Right lung (tissue), 5 donors: ENCODE measurements around the gene VAT1L. TPM values are rescaled to one million over a fixed set of nuclear protein-coding genes. Genes with fewer than 3 reads are reported as not detected.

Experiments
- DNase-seq, 2 donors: peaks; one replicate each; pipeline ENCODE4 v3.0.0-alpha.2; 2013
- polyA plus RNA-seq, 5 donors: library from polyadenylated mRNA; unstranded; fragments of 120-200 nt; gene quantifications; one replicate each; pipeline versions ENCODE4 v1.2.1 to v1.2.3, GENCODE V29; 2013; ENCODE audit warnings: inconsistent platforms in 1 of 5, low replicate concordance in 1 of 5; ENCODE audit not compliant: insufficient read length in 5 of 5, insufficient read depth in 1 of 5

Gene VAT1L
- polyA plus RNA-seq, 5 donors, result 5.4 to 10.2 (median 7.4) TPM

DNA sequence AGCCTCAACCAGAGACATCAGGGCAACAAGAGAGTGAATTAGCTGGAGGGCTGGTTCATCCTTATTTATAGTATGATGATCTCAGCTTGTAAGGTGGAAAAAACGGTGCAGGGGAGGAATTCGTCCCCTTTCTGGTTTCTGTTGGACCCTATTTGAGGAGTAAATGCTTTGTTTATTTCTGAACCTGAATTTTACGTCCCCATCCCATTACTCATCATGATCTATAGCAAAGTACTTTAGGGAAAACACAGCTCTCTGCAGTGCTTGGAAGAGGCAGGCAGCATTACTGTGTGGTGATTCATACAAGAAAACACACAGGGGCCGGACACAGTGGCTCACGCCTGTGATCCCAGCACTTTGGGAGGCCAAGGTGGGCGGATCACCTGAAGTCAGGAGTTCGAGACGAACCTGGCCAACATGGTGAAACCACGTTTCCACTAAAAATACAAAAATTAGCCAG lies 8.0 kb upstream of the VAT1L start:
- DNase-seq, result no peak

DNA sequence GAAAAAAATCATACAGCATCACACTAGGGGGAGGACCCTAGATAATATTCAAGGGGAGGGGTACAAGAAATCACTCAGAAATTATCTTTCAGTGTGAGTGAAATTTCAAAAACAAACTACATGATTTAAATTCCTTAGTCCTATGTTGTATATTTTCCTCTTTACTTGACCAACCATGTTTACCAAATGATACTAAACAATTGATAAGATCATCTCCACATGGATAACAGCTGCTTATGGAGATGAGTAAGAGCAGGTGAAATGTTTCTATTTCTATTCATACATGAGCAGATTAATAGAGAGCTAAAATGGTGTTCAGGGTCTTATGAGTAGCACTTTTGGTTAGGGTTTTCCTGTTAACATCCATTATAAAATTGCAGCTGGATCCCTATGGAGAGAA lies 7.3 kb upstream of the VAT1L start:
- DNase-seq, result no peak

GRCh38 chr16:77782694-77783093 lies 5.7 kb upstream of the VAT1L start:
- DNase-seq, result no peak

DNA sequence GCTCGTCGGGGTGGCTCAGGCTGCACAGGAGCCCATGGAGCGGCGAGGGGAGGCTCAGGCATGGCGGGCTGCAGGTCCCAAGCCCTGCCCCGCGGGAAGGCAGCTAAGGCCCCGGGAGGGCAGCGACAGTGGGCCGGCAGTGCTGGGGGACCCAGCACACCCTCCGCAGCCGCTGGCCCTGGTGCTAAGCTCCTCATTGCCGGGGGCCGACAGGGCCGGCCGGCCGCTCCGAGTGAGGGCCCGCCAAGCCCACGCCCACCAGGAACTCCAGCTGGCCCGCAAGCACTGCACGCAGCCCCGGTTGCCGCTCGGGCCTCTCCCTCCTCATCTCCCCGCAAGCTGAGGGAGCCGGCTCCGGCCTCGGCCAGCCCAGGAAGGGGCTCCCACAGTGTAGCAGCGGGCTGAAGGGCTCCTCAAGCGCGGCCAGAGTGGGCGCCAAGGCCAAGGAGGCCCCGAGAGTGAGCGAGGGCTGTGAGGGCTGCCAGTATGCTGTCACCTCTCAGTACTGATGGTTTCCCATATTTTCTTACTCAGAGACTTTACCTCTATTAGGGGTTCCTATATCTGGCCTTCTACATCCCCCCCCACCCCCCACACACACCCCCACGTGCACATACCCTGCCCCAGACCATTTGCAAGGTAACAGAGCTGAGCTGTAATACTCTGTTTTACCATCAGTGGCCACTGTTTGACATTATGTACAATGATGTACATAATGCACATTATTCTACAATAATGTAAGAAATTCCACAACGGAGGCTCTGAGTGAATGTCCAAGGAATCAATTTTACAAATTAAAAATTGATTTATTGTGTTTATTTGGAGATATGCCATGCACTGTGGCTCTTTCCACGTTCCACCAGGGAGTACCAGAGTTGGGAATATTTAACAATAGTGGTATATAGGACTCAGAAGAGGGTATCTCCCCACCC lies 3.7 kb upstream of the VAT1L start:
- DNase-seq, result no peak

DNA sequence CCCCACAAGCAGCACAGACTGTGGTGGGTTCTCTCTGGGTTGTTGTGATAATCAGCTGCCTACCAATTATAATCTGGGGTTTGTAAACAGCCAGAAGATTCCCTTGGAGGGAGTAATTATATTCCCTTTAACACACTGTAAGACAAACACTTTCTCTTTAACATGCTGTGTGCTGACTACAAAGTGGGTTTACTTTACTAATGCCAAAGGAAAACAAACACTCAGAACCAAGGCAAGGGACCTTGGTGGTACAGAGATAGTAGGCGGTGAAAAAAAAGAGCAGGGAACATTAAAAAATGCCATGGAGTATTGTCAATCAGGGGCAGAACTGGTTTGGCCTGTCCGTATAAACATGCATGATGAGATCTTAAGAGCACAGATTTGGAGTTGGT lies 3.0 kb upstream of the VAT1L start:
- no peak for DNase-seq

DNA sequence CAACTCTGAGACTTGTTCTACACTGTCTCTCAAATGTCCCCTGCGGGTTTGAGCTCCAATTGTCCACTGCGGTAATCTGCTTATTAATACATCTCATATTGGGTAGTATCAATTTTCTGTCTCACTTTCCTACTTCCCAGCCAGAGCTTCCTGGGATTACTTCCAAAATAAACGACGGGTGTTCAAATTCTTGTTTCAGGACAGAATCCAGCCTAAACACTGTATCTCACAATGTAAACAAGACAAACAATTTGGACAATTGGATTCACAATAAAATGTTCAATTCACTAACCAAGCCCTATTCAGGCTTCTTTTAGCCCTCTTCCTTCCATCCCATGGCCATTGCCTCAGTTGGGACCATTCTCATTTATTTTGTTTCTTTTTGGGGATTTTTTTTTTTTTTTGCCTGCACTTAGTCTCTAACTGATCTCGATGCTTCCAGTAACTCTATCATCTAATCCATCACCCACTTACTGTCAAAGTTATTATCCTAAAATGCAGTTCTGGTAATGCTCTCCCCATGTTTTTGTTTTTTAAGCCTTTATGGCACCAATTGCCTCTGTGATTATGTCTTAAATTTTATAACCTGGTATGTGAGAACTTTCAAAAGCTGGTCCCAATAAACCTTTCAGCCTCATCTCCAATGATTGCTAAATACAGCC lies 2.0 kb upstream of the VAT1L start:
- DNase-seq, result no peak

DNA sequence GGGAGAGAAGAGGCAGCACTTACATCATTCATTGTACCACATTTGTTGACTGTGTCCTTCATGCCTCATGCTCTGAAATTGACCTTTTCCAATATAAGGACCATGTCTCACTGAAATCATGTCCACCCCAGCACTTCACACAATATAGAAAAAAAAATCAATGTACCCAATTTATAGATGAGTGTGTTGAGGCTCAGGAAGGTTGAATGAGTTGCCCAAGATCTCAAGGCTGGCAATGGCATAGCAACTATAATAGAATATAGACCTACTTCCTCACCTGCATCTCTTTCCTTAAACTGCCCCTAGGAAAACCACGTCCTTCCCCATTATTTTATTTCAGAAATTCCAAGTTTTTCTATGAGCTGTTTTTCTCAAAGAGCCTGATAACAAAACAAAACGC lies 912 bp upstream of the VAT1L start:
- no peak for DNase-seq

- no peak for DNase-seq
These were observed 983 bp downstream of the VAT1L start for GRCh38 chr16:77789085-77790008.

DNA sequence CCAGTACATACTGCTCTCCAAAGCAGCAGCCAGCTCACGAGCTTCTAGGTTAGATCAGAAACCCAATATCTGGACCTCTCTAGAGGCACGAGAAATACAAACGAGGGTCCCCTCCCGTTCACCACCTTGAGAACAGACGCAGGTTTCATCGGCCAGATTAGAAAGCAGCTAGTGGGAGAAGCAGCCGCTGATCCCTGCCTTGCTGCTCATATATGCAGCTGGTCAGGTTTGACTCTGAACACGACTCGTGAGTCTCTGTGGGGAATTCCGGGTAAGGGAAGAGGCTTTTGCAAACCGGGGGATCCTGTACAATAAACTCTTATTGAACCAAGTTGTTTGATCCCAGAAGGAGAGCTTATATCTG lies 1.6 kb downstream of the VAT1L start:
- no peak for DNase-seq

DNA sequence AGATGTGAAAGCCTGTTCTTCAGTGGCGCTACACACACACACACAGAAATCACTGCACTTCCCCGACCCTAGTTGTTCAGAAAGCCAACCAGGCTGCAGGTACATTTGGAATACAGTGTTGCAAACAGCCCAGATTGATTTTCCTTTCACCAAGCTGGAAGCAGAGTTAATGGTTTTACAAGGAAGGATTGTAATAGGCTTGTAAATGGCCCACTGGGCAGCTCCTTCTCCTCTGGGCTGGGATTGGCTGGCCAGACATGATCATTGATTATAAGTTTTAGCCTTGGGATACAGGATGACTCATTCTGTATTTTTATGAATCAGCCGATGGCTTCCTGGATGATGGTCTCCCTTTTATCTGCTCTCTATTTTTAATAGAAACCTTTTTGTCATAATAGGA lies 2.5 kb downstream of the VAT1L start:
- no peak for DNase-seq

GRCh38 chr16:77793417-77793816 lies 5.1 kb downstream of the VAT1L start:
- no peak for DNase-seq

DNA sequence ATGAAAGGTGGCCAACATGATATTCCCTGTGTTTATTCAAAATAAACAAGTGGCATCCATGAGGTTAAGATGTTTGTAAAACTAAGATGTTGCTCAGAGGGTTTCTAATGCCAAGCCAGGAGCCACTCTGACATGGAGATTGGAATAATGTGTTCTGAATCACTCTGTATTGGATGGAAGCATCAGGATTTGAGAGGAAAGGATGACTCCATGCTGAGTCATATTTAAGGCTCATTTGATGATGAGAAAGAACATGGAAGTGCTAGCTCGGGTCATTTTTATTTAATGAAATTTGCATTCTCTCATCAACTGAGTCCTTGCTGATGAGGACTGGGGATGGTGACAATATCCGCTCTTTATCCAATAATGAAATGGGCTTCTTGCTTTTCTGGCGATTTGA lies 6.2 kb downstream of the VAT1L start:
- no peak for DNase-seq

DNA sequence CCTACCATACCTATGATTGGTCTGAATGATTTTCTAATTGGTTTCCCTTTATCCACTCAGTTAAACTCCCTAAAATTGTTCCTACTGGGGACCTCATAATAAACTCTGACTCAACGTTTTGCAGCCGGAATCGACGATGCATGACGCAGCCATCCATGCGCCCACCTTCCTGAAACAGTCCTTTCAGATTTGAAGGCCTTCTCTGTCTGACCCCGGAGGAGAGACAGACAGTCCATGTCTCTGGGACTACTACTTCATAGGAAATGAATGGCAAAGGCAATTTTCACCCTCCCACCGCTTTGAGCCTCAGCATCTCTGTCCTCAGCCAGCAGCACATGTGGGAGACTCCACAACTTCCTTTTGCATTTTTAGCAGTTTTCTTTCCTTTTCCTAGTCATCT lies 13.5 kb downstream of the VAT1L start:
- no peak for DNase-seq

DNA sequence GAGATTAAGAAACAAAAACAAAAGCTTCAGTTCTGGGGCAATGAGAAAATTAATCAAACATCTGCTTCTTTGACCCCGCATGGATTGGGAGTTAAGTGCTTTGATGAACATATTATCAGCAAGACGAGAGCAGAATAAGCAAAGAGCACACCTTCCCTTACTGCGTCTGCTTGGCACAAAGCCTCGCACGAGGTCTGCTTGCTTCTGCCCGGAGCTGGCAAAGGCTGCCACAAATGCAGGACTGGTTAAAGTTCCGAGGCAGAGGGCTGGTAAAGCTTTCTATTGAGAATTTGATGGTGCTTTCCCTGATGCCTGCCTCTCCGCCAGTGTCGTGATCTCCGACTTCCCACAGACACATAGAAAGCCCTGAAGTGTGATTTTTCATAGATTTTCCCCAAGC lies 17.0 kb downstream of the VAT1L start:
- no peak for DNase-seq

- no peak for DNase-seq
These were observed 18.7 kb downstream of the VAT1L start for GRCh38 chr16:77807021-77807420.

DNA sequence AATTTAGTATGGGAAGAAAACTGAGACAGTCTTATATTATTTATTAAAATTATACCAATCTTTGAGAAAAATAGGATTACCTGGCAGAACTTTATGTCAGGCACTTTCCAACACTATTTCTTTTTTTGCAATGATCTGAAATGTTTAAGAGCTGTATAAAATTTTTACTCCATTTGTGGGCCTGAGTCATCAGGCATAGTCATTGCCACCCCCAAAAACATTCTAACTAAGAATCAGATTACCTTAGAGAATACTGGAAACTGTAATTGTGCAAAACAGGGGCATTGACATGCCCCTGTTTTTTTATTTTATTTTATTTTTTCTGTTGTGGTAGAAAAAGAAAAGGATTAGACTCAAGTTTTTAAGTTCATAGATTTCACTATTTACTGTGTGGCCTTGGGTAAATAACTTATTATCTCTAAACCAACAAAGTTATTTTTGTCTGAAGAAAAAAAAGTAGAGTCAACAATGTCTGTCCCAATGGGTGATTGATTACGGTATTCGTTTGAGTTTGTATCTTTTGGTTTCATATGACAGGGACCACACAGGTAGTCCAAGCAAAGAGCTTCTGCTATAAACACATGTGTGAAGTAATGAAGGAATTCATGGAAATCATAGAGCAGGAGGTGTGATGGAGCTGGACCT lies 24.6 kb downstream of the VAT1L start:
- DNase-seq, result no peak

DNA sequence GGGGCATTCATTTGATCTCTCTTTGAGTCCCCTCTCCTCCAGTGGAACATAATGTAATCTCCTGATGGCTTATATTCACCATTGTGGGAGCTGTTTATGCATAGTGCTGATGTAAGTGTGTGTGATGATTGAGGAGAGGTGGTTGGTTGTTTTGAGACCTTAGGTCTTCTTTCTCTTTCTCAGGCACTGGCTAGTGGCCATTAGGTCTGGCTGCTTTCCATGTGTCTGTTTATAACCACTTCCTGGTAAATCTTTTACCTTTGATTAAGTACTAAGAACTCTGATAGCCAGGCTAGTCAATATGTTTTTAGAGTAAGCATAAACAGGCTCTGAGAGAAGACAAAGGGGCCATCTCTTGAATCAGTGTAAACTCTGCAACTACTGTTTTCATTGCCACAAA lies 27.9 kb downstream of the VAT1L start:
- no peak for DNase-seq

DNA sequence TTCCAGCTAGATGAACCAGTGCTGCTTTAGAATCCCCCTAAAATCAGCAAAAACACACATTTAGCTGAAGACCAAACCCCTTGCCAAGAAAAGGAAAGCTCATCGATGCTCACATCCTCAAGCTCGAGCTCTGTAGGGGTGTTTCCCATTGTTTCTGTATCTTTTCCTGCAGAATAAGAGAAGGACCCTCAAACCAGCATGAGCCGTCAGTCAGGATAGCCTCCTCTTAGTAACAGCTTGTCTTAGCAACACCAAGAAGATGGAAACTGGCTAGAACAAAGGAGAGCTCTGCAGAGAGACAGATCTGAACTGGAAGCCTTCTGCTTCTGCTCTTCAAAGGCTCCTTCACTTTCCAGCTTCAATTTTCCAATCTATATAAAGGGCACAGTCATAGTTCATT lies 32.0 kb downstream of the VAT1L start:
- no peak for DNase-seq

DNA sequence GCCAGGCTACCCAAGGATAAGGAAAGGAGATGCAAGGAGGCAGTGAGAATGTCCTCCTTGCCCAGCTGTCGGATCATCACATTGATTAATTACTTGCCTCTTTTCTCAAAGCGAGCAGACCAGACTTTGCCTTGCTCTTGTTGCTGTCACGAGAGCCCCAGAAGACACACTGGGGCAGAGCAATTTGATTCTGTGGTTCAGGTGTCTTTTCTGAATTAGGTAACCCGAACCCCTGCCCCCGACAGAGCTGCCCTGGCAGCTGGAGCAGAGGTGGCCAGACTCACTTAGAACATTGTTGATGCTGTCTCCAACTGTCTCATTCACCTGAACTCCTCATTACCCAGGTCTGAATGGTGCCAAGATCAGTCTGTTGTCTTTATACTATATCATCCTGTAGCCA lies 34.3 kb downstream of the VAT1L start:
- DNase-seq, result no peak

GRCh38 chr16:77823067-77823466 lies 34.7 kb downstream of the VAT1L start:
- DNase-seq, result no peak

DNA sequence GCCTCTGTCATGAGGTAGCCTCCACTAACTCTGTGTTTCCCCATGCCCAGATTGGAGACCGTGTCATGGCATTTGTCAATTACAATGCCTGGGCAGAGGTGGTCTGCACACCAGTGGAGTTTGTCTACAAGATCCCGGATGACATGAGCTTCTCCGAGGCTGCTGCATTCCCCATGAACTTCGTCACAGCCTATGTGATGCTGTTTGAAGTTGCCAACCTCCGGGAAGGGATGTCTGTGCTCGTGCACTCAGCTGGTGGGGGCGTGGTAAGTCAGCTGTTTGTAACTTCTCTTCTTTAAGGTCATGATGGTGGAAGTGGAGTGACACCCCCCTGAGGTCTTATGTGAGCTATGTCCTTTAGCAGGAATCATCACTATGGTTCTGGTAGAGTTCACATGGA lies 36.8 kb downstream of the VAT1L start:
- no peak for DNase-seq

DNA sequence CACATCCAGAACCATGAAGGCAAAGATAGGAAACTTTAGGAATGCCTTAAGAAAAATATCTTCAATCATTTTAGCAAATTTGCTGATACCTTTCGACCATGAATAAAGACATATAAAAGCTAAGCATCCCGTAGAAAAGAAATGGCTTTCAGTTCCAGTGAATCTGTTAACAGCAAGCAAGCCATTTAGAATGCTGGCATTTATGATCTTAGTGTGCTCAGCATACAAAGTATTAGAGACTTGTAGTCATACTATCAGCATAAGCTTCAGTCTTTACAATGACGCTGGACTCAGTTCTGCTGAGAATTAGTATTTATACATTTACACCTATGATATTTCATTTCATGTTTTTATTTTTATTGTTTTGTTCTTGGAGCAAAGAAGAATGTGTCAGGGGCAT lies 38.7 kb downstream of the VAT1L start:
- DNase-seq, result no peak
